ENCODE data around the gene SCARB1. TPM values are rescaled to one million over a fixed set of nuclear protein-coding genes. Genes with fewer than 3 reads are reported as not detected.
A peak's percentile ranks its signal among the peaks of the same experiment; 100 is the strongest.

The SCARB1 gene
- total RNA-seq, 4 donors from 2014 or later = 15.3 to 55.3 (median 29.7) TPM

- Histone ChIP-seq H3K4me1 (peaks cover 0 to 71% (median 15%) of the 10 kb centered on the region in 4 donors), H3K27ac (peak overlapping the region in 1 of 4 donors; percentile 80), H3K9me3 (no peaks in the 10 kb centered on the region), H3K27me3 (no peaks in the 10 kb centered on the region), H3K4me3 (no peak overlapping the region), H3K36me3 (peaks cover 0 to 6% (median 0%) of the 10 kb centered on the region in 3 donors)
- WGBS, 2 donors = 88 to 91% methylated on average over 12 to 14 of the region's 14 CpGs
- no peak for TF ChIP-seq POLR2A (IDR thresholded peaks at IDR 0.05)
- TF ChIP-seq, protein P1, sequence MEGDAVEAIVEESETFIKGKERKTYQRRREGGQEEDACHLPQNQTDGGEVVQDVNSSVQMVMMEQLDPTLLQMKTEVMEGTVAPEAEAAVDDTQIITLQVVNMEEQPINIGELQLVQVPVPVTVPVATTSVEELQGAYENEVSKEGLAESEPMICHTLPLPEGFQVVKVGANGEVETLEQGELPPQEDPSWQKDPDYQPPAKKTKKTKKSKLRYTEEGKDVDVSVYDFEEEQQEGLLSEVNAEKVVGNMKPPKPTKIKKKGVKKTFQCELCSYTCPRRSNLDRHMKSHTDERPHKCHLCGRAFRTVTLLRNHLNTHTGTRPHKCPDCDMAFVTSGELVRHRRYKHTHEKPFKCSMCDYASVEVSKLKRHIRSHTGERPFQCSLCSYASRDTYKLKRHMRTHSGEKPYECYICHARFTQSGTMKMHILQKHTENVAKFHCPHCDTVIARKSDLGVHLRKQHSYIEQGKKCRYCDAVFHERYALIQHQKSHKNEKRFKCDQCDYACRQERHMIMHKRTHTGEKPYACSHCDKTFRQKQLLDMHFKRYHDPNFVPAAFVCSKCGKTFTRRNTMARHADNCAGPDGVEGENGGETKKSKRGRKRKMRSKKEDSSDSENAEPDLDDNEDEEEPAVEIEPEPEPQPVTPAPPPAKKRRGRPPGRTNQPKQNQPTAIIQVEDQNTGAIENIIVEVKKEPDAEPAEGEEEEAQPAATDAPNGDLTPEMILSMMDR (IDR thresholded peaks at IDR 0.05) = no peak
- no peak for DNase-seq (ENCODE audit: low spot score in 2 of 2)
Observed at GRCh38 chr12:124856842-124857178, 6.9 kb downstream of the SCARB1 start.

DNA sequence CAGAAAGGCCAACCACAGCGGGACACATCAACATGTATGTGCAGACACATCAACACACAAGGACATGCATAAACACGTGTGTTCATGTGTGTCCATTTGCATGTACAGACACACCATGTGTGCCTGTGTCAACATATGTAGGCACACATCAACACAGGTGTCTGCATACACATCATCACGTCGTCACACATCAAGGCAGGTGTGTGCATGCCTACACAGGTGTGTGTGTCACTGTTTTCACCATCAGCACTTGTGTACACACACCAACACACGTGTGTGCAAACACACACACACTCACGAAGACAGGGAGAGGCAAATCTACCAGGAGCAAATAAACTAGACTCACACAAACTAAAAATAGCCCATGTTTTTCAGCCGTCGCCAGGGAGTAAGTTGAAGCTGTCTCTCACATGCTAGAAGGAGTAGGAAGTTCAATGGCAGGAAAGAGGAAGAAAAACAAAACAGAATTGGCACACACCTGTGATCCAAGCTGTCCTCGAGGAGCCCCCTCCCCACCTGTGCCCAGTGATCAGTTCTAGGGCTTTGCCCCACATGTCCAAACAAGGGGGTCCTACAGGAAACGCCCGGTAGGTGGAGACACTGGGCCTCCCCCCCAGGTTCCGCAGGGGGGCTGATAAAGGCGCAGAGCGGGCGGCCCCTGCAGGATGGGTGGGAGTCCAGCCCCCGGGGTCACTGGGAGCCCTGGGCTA lies 7.4 kb downstream of the SCARB1 start:
- Histone ChIP-seq H3K36me3 (peaks cover 0 to 6% (median 0%) of the 10 kb centered on the region in 3 donors), H3K4me1 (peaks cover 0 to 66% (median 14%) of the 10 kb centered on the region in 4 donors), H3K4me3 (no peak overlapping the region), H3K27me3 (no peaks in the 10 kb centered on the region), H3K27ac (peak overlapping the region in 1 of 4 donors; percentile 80), H3K9me3 (no peaks in the 10 kb centered on the region)
- no peak for DNase-seq (ENCODE audit: low spot score in 2 of 2)
- 58 to 65% methylated on average over 14 to 16 of the region's 16 CpGs for WGBS, 2 donors
- TF ChIP-seq EP300 (IDR thresholded peaks at IDR 0.05) (no peak), POLR2A (IDR thresholded peaks at IDR 0.05) (no peak)
- TF ChIP-seq, protein P1 (IDR thresholded peaks at IDR 0.05) = peak in 2 of 5 experiments; percentile 9 to 12

- 50 to 67% methylated on average over 15 of the region's 15 CpGs for WGBS, 2 donors
Observed at GRCh38 chr12:124855275-124855957, 8.2 kb downstream of the SCARB1 start.

DNA sequence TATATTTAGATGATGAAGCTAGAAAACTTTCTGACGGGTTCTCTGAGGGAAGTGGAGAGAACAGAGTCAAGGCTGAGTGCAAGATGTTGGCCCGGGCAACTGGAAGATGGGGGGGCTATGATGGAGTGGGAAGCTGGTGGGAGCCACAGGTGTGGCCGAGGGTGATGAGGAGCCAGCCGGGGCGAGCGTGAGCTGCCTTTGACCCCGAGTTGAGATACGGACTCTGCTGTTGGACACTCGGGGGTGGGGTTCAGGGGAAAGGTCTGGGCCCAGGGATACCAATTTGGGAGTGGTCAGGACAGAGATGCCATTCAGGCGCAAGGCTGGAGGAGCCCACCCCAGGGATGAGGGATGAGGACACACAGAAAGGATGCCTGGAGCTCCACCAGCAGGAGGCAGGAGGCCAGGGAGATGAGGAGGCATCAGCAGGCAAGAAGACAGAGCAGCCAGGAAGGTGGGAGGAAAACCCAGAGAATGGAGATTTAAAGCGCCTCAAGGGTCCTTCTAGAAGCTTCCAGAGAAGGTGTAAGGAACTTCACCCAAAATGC lies 9.0 kb downstream of the SCARB1 start:
- Histone ChIP-seq H3K9me3 (no peaks in the 10 kb centered on the region), H3K4me3 (no peak overlapping the region), H3K4me1 (peaks cover 0 to 53% (median 14%) of the 10 kb centered on the region in 4 donors), H3K27me3 (no peaks in the 10 kb centered on the region), H3K36me3 (peaks cover 0 to 6% (median 0%) of the 10 kb centered on the region in 3 donors), H3K27ac (peak overlapping the region in 3 of 4 donors; percentile 8 to 80 (median 43))
- DNase-seq (ENCODE audit: low spot score in 2 of 2) = no peak
- WGBS, 2 donors = 88 to 90% methylated on average over 11 of the region's 11 CpGs
- TF ChIP-seq POLR2A (IDR thresholded peaks at IDR 0.05) = no peak
- TF ChIP-seq, protein P1 (IDR thresholded peaks at IDR 0.05) = no peak
- TF ChIP-seq EP300 (IDR thresholded peaks at IDR 0.05) = no peak

More at GRCh38 chr12:124855275-124855957, 8.2 kb downstream of the SCARB1 start:
- Histone ChIP-seq H3K36me3 (peaks cover 0 to 6% (median 0%) of the 10 kb centered on the region in 3 donors), H3K4me3 (no peak overlapping the region), H3K9me3 (no peaks in the 10 kb centered on the region), H3K27ac (peak overlapping the region in 3 of 4 donors; percentile 8 to 80 (median 60)), H3K4me1 (peaks cover 0 to 57% (median 14%) of the 10 kb centered on the region in 4 donors), H3K27me3 (no peaks in the 10 kb centered on the region)
- no peak for DNase-seq (ENCODE audit: low spot score in 2 of 2)
- TF ChIP-seq, protein P1 (IDR thresholded peaks at IDR 0.05) = no peak
- TF ChIP-seq EP300 (IDR thresholded peaks at IDR 0.05) = no peak
- TF ChIP-seq POLR2A (IDR thresholded peaks at IDR 0.05) = no peak

Data from tibial nerve (tissue), 4 donors.